GM19463 (cell line): ENCODE measurements around the gene USP47.

Source experiments
- ATAC-seq: cut with Tn5 transposase; IDR thresholded peaks from one replicate; pipeline ENCODE4 v1.9.1; 2021; ENCODE audit warnings: mild to moderate bottlenecking, moderate library complexity; ENCODE audit not compliant: unreplicated experiment

The USP47 gene

GRCh38 chr11:11979488-11980117, 137.8 kb downstream of the USP47 start:
- no peak for ATAC-seq

GRCh38 chr11:11980200-11980599, 138.4 kb downstream of the USP47 start:
- no peak for ATAC-seq

GRCh38 chr11:11980841-11981308, 139.1 kb downstream of the USP47 start:
- no peak for ATAC-seq

- no peak for ATAC-seq
These were observed 139.6 kb downstream of the USP47 start for GRCh38 chr11:11981364-11981763.

- ATAC-seq = no peak
These were observed 140.1 kb downstream of the USP47 start for GRCh38 chr11:11981840-11982239.

GRCh38 chr11:11982461-11982860, 140.7 kb downstream of the USP47 start:
- ATAC-seq = no peak

- ATAC-seq = no peak
These were observed 141.2 kb downstream of the USP47 start for GRCh38 chr11:11982975-11983374.

GRCh38 chr11:11983427-11983826, 141.7 kb downstream of the USP47 start:
- ATAC-seq = no peak

GRCh38 chr11:11984563-11984962, 142.8 kb downstream of the USP47 start:
- ATAC-seq = no peak

GRCh38 chr11:11985016-11985715, 143.4 kb downstream of the USP47 start:
- ATAC-seq = no peak

- no peak for ATAC-seq
These were observed 144.5 kb downstream of the USP47 start for GRCh38 chr11:11985954-11986949.

GRCh38 chr11:11987503-11988022, 145.8 kb downstream of the USP47 start:
- no peak for ATAC-seq

- ATAC-seq = no peak
These were observed 146.4 kb downstream of the USP47 start for GRCh38 chr11:11988099-11988651.

GRCh38 chr11:11988681-11989261, 147.0 kb downstream of the USP47 start:
- no peak for ATAC-seq

GRCh38 chr11:11989774-11990744, 148.3 kb downstream of the USP47 start:
- no peak for ATAC-seq

- no peak for ATAC-seq
These were observed 150.8 kb downstream of the USP47 start for GRCh38 chr11:11992257-11993212.

GRCh38 chr11:11993839-11994238, 152.1 kb downstream of the USP47 start:
- ATAC-seq = no peak

- no peak for ATAC-seq
These were observed 153.8 kb downstream of the USP47 start for GRCh38 chr11:11995601-11996000.
